Stimulated activated CD4-positive, alpha-beta T cell treated with anti-CD3 and anti-CD28 coated beads, TNF-alpha, amount 100 ng/mL, for 1 hour (primary cell): ENCODE measurements around the gene CEP350.

ENCODE experiments used
- DNase-seq, 3 donors: peaks; one replicate each; pipeline ENCODE4 v3.0.0-alpha.2; 2020; ENCODE audit warnings: low read depth in 3 of 3, low spot score in 1 of 3

CEP350 gene

GRCh38 chr1:179954493-179955286 is at the start of gene CEP350:
CEP350 (plus strand) TSS chr1:179954810; CDS start chr1:179986182, 31,372 bp downstream.
- peak; percentile 90 to 96 (median 95) for DNase-seq

DNA sequence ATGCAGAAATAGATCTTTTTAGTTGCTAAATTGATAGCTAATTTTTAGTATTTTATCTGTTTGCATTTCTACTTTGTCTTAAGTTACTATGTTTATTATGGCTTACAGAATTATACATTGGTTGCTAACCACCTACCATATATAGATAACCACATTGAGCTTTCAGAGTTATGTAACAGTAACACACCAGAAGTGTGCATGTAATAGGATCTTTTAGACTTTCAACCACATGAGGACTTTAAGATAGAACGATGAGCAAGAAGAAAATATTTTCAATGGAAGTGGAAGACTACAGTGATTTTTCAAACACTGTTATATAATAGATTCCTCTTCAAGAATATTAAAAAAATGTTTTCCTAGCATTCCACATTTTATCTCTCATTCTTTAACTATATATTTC is 43.7 kb upstream of the CEP350 start:
- no peak for DNase-seq

DNA sequence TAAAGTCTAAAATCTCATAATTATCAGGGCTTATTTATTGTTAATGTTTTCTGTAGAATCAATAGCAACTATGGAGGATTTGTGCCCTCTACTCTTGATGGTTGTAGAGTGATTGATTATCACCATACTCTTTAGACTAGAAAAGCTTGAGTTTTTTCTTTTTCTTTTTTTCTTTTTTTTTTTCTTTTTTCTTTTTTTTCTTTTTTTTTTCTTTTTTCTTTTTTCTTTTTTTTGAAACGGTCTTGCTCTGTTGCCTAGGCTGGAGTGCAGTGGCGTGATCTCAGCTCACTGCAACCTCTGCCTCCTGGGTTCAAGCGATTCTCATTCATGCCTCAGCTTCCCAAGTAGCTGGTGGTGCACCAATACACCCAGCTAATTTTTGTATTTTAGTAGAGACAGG is 42.8 kb upstream of the CEP350 start:
- DNase-seq: no peak

- DNase-seq: no peak
Measured at GRCh38 chr1:179917601-179918429, 36.8 kb upstream of the CEP350 start.

DNA sequence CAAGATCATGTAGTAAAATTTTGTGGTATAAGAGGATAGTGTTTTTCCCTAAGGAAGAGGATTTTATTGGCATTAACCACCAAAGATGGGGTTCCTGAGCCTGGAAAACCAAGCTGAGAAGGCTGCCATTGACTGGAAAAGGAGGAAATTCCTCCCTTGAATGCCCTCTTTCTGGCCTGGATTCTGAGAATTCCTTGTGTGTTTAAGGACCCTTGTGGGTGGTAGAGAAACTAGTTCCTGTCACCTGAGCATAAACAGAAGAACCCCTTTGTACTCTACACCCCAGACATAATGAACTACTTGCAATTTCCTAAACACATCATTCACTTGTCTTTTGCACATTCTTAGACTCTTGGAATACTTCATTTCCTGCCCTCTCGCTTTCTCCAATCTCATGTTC is 33.1 kb upstream of the CEP350 start:
- DNase-seq: no peak

DNA sequence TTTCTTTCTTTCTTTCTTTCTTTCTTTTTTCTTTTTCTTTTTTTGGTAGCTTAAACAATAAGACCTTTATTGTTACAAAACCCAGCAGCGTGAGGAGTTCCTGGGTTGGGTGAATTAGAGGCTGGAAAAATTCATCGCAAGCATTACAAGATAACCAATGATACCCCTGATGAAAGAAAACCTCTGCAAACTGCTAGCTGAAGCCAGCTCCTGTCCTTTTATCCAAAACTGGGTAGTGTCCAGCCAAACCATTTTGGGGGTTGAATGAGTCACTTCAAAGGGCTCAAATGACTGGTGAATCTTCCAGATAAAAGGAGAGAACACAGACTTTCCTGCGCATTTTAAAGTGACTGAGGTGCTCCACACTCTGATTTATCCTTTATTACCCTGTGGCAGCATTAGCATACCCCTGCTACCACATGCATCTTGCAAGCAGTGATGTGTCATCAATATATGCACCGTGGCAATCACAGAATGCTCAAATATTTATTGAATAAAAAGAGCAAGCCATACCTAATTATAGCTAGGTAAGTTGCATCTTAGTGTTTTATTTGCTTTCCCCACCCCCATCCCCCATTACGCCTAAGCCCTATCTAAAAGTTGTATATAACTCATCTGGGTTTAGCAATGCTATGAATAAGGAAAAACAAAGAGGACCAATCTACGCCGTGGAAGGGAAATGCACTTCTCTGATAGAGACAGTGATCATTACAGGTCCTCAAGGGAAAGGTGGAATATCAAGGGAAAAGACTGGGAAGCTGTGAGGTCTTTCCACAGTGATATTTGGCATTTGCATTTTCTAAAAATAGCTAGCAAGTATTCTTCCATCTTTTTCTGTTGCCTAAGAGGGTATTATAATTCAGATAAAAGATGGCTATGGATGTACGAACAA is 32.4 kb upstream of the CEP350 start:
- DNase-seq: no peak

GRCh38 chr1:179923029-179923428 is 31.6 kb upstream of the CEP350 start:
- DNase-seq: no peak

- DNase-seq: no peak
Measured at GRCh38 chr1:179924268-179924667, 30.3 kb upstream of the CEP350 start.

DNA sequence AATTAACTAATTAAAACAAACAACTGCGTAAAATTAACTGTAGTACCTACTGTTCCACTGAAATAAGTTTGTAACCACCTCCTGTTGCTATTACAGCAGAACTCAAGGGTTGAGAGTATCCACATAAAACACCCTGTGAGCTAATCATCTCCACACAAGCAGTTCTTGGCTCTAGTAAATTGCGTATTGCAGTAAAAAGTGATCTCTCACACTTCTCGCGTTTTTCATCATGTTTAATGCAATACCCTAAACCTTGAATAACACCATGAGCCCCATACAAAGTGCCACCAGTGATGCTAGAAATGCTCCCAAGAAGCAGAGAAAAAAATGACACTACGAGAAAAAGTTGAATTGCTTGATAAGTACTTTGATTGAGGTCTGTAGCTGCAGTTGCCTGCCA is 29.3 kb upstream of the CEP350 start:
- no peak for DNase-seq

- DNase-seq: no peak
Measured at GRCh38 chr1:179925922-179926849, 28.4 kb upstream of the CEP350 start.

DNA sequence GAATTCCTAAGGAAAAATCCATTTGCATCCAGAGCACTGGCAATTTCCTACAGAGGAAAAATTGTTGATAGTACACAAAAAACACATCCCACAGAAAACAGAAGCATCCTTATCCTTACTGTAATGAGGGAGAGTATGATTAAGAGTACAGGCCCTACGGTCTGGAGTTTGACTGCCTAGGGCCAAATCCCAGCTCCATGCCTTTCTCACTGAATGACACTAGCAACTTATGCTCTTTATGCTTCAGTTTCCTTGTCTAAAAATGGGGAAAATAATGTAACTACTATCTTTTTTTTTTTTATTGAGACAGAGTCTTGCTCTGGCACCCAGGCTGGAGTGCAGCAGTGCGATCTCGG is 27.8 kb upstream of the CEP350 start:
- DNase-seq: no peak

DNA sequence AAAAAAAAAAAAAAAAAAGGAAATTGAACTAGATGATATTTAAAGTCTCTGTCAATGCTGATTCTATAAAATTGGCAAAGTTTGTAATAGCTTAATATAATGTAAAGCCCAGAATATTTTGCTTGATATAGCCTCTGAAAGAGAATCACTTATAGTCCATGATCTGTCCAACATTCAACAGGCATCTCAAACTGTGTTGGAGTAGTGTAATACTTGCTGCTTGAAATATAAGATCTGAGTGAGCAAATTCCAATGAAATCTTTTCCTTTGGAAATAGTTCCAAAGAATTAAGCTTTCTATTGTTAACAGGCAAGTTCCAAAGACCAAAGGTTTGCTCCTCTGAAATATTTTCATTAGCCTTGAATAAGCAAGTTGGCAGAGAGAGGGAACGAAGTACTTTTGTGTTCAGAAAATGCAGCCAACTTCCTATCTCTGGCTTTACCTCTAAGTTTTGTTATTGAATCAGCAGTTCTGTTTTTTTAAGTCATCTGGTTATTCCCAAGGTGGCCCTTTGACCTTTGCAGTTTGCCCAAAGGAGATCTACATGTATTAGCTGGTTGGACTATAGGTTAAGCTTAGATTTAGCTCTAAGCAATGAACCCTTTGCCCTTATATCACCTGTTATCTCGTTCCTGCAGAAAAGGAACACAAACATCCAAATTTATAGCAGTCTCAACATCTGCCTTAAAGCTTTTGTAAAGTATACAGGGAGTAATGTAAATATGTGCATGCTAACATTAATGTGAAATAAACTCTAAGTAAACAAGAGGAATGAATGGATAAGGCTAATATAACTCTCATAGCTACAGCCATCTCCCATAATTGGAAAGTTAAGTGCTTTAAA is 24.4 kb upstream of the CEP350 start:
- DNase-seq: no peak

- no peak for DNase-seq
Measured at GRCh38 chr1:179930867-179931266, 23.7 kb upstream of the CEP350 start.

DNA sequence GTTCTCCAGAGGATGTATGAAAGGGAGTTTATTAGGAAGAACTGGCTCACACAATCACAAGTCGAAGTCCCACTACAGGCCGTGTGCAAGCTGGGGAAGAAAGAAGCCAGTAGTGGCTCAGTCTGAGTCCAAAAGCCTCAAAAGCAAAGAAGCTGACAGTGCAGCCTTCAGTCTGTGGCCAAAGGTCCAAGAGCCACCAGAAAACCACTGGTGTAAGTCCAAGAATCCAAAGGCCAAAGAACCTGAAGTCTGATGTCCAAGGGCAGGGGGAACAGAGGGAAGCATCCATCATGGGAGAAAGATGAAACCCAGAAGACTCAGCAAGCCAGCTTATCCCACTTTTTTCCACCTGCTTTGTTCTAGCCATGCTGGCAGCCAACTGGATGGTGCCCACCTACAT is 21.4 kb upstream of the CEP350 start:
- no peak for DNase-seq

DNA sequence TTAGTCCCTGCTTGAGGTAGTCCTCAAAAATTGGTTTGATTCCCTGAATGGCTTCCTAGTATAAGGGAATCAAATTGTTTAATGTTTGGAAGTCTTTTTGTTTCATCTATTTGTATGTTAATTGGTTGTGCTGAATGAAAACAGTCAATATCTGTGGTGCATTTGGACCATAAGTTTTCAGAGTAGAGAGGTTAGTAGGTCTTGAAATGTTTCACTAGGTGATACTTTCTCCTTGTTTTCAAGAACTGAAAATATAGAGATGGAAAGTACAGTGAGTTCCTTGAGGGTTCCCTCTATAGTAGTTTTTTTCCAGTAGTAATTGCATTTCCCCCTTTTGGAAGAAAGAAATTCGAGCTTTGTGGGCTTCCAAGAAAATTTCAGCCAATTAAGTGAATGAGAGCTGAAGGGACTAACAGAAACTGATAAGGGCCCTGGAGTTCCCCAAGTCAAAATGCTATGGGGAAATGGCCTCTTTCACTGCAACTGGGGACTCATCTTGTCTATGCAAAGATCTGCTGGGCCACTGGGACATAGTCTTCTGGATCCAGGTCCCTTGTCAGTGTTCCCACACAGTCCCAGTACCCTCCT is 18.6 kb upstream of the CEP350 start:
- DNase-seq: no peak

DNA sequence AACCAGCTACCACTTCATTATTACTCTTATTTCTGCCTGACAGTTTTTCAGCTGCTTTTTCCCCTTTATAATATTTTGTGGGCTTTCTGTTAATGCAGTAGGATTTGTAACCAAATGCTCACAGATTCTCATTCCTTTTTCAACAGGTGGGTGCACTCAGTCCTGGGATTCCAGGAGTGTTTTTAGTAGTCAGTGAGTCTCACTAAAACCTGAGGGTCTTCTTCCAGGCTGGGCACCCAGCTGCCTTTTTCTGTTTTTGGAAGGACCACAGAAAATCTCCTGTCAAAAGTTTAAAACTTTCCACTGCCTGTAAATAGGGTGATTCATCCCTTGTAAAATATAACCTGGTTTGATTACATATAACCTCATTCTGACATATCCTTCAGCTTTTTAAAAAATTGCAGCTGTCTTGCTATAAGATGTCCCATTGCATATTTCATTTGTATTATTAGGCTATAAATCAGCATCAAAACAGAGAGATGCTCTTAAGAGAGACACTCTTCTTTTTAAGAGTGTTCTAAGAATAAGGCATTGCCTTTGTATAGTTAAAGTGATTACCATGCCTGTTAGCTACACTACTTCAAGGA is 16.8 kb upstream of the CEP350 start:
- no peak for DNase-seq

GRCh38 chr1:179938752-179939151 is 15.9 kb upstream of the CEP350 start:
- no peak for DNase-seq

DNA sequence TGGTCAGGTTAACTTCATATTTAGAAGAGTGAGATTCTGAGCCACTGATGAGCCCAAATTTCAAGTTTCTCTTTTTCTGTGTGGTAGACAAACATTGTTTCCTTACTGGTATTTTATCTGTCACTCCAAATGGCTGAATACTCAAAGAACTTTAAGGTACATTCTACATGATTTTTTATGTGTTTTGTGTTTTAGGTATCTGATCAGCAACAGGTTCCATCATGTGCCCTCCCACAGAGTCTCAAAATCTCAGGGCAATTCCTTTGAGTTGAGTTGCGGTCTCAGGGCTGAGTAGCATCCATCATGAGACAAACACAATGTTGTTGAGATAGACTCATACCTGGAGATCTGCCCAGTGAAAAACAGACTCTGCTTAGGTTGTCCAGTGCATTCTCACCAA is 14.7 kb upstream of the CEP350 start:
- no peak for DNase-seq

- DNase-seq: no peak
Measured at GRCh38 chr1:179941454-179941853, 13.2 kb upstream of the CEP350 start.
